ENCODE data around the gene LY86.
"Not testable (repeated sequence)": the region's sequence is repeated elsewhere in the genome, so short reads cannot be mapped to it uniquely, and the experiment has no call there.

LY86 gene

DNA sequence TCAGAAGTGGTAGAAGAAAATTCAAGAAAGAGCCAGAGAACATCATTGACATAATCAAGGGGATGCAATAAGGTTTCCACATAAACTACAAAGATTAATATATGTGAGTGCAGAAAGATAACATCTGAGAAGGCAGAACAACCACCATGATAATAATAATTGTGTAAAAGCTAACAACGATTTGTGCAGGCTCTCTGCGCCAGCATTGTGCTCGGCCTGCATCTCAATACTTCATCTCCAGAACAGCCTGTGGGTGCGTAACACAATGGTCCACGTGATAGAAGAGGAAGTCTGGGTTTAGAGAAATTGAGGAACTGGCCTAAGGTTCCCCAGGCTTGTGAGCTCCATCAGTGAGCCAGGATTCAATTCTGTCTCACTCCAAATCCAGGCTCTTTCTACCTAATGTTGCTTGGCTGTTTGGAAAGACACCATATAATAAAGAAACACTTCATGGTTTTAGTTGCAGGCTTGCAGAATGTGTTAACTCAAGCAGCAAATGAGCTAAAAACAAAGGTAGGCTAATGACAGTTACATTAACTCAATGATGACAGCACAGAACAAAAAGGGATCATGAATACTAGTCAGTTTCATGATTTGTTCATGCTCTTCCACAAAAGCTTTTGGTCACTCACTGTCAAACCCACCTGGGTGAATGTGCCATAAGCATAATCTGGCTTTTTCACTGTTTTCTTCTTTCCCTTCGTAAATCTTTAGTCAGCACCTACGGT, 71.2 kb downstream of the LY86 start:
- Mint-ChIP-seq H3K9me3 (no peaks in the 10 kb centered on the region), H3K4me1 (peaks cover 72% of the 10 kb centered on the region), H3K4me3 (no peak overlapping the region), H3K27ac (no peak overlapping the region), H3K27me3 (no peaks in the 10 kb centered on the region)
- DNase-seq (no peak), ATAC-seq (no peak)

DNA sequence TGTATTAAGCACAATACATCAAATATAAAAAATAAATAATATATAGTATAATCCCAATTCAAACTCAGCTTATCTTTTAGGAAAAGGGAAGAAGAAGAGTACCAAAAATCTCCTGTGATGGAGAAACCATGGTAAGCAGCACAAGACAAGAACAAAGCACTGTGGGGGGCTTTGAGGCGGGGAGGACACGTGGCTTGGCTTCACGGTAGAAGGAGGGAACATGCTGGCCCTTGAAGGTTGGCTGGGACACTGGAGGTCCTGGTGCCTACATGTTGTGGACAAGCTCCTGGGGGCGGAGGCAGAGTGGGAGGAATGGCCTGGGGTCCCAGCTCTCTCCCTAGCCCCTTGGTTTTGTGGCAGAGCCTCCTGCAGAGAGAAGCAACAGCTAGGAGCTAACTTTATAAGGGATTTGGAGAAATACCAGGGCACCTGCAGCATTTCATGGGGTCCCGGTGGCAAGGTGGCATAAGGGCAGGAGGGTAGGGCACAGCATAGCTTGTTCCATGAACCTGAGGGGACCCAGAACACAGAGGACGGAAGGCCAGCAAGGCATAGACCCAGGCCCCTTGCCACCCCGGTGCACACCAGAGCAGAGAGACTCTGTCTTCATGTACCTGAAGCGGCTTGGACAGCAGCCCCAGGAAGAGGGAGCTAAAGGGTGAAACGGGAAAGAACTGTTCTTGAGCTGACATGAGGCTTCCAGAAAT, 72.0 kb downstream of the LY86 start:
- DNase-seq (no peak), ATAC-seq (no peak)
- peak overlapping the region in 1 of 2 donors; percentile 27 for H3K27ac Mint-ChIP-seq
- H3K9me3 Mint-ChIP-seq, result no peaks in the 10 kb centered on the region
- H3K4me3 Mint-ChIP-seq, result no peak overlapping the region
- peaks cover 65% of the 10 kb centered on the region for H3K4me1 Mint-ChIP-seq
- no peaks in the 10 kb centered on the region for H3K27me3 Mint-ChIP-seq

DNA sequence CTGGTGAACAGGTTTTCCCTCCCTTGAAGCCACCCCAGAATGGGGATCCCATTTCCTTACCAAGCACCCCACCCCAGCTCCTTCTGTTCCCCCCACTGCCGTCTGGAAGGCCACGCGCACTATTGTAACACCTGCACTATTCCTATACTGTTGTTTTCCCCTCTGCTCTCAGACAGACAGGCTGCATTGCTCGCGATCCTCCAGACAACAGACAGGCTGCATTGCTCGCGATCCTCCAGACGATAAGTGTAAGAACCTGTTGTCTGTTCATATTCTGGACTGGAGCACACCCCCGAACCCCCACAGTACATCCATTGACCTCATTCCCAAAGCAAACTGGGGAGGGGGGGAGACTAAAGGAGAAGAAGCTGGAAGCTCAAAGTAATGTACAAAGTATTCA, 72.7 kb downstream of the LY86 start:
- DNase-seq (no peak), ATAC-seq (no peak)
- H3K9me3 Mint-ChIP-seq, result no peaks in the 10 kb centered on the region
- no peaks in the 10 kb centered on the region for H3K27me3 Mint-ChIP-seq
- no peak overlapping the region for H3K4me3 Mint-ChIP-seq
- peaks cover 58% of the 10 kb centered on the region for H3K4me1 Mint-ChIP-seq
- no peak overlapping the region for H3K27ac Mint-ChIP-seq

DNA sequence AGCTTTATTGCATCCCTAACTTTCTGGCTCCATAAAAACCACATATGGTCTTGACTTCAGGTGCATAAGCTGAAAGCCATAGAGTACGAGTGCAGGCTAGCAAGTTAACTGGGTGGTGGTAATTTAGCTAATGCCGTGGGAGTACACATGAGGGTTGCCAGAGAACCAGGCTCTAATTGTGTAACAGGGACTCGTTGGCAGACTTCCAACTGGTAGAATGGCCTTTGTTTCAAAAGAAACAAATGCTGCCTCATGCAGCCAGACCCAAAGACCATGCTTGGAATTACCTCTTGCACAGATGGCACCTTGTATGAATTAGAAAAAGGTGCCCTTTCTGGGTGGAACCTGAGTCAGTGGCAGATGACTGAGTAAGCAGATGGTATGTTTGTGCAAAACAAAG, 73.2 kb downstream of the LY86 start:
- Mint-ChIP-seq H3K27ac (no peak overlapping the region), H3K4me3 (no peak overlapping the region), H3K27me3 (no peaks in the 10 kb centered on the region), H3K9me3 (no peaks in the 10 kb centered on the region), H3K4me1 (peaks cover 53% of the 10 kb centered on the region)
- DNase-seq, result no peak
- no peak for ATAC-seq

DNA sequence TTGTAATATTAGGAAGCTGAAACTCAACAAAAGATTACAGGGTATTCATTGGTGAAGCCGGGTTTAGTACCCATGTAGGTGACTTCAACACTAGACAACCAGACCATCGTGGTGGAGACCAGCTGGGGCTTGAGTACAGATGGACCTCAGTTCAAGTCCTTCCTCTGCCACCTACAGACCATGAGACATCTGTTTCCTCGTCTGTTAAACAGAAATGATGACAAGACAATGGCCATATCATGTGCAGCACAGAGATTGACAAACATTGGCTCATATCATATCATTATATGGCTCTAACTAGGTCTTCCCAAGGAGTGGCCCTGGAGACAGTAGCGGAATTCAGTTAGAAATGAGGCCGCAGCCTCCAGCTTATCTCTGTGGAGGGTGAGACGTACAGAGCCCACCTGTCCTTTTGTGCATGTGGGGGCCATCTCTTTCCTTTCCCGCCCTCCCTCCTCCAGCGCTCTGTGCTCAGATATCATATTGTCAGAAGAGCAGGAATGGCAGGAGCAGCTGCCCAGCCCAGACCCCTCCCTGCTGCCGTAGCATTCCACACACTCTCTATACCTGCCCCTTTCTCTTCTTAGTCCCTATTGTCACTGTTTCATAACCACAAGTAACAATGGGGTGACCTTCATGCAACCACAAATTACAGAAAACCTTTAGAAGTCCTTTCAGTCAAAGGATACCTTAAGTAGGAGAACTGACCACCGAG, 75.1 kb downstream of the LY86 start:
- H3K27me3 Mint-ChIP-seq, result no peaks in the 10 kb centered on the region
- H3K27ac Mint-ChIP-seq, result no peak overlapping the region
- no peak for DNase-seq
- H3K4me3 Mint-ChIP-seq, result no peak overlapping the region
- H3K9me3 Mint-ChIP-seq, result peaks cover 0 to 8% of the 10 kb centered on the region in 2 donors
- H3K4me1 Mint-ChIP-seq, result peaks cover 36% of the 10 kb centered on the region
- no peak for ATAC-seq

DNA sequence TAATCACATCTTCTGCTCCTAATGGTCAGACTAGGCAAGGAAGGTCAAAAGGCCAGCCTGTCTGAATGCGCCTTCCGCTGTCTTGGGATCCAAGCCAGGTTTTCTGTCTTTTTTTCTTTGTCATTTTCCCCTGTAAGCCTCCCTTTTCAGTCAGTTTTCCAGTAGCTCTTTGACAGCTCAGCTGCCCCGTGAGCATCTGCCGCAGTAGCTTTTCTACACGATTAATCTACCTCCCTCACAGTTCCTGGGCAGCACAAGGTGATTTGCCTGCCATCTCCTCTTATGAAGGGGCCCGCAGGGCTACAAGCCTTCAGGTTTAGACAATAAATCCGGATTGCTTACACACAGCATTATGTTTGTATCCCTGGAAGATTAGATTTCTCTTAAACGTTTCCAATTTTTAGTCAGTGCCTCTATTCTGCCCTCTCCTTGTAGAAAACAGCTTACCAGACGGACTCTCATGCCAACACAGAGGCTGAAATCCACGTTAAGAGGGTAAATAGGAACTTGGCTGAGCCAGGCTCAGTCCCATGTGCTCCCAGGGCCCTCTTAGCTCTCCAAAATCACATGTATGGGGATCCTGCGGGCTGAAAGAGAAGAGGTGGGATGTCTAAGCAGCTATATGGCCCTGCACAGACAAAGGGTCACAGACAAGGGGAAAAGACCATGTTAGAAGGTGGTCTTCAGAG, 77.2 kb downstream of the LY86 start:
- no peak for DNase-seq
- H3K4me3 Mint-ChIP-seq, result no peak overlapping the region
- H3K27ac Mint-ChIP-seq, result no peak overlapping the region
- peaks cover 6 to 8% of the 10 kb centered on the region in 2 donors for H3K9me3 Mint-ChIP-seq
- no peak for ATAC-seq
- H3K4me1 Mint-ChIP-seq, result peaks cover 26% of the 10 kb centered on the region
- H3K27me3 Mint-ChIP-seq, result no peaks in the 10 kb centered on the region

DNA sequence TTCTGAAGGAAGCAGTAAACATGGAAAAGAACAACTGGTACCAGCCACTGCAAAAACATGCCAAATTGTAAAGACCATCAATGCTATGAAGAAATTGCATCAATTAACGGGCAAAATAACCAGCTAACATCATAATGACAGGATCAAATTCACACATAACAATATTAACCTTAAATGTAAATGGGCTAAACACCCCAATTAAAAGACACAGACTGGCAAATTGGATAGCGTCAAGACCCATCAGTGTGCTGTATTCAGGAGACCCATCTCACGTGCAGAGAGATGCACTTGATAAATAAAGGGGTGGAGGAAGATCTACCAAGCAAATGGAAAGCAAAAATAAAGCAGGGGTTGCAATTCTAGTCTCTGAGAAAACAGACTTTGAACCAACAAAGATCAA, 81.6 kb downstream of the LY86 start:
- not testable (repeated sequence) for ATAC-seq

DNA sequence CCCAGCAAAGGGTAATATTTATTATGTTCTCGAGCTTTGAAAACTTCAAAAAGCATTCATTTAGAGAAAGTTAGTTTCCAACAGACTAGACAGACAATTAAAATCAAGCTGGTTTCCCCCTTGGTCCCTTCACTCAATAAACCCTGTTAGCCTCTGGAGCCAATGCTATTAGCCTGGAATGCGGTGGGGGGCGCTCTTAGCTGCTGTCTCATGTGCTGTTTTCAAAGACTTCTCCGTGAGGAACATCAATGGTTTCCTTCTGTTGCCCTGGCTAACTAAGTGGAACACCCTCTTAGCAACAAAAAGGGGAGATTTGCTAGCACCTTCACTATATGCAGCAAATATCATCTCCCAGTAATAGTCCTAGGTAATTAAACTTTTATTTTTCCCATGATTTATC, 86.4 kb downstream of the LY86 start:
- Mint-ChIP-seq H3K27me3 (peaks cover 8% of the 10 kb centered on the region), H3K4me1 (peaks cover 19% of the 10 kb centered on the region), H3K27ac (no peak overlapping the region), H3K9me3 (peaks cover 5 to 7% of the 10 kb centered on the region in 2 donors), H3K4me3 (no peak overlapping the region)
- no peak for DNase-seq
- no peak for ATAC-seq

More for the DNA sequence above, 81.6 kb downstream of the LY86 start:
- DNase-seq, H3K4me3 Mint-ChIP-seq, H3K27ac Mint-ChIP-seq, H3K27me3 Mint-ChIP-seq: not testable (repeated sequence)
- peaks cover 13% of the 10 kb centered on the region for H3K4me1 Mint-ChIP-seq
- peaks cover 10 to 14% of the 10 kb centered on the region in 2 donors for H3K9me3 Mint-ChIP-seq

DNA sequence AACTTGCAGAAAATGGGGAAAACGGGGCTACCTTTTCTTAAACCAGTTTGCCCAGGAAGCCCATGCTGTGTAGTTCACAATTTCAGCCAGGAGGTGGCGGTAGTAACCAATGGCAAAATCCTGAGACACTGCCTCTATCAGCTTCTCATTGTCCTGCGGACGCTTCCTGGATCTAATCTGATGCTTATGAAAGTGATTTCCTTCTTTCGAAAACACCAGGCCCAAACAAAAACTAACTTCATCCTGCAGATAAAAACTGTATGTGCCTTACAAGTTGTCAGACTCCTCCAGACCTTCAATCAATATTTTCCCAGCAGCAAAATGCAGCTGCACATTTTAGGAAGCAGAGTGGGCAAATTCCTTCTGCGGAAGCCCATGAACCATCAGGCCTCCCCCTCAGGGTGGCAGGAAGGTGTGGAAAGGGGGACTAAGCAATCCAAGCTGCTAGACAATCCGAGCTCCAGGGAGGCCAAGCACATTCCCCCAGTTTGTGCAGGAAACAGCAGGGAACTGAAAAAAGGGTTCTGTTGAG, 88.5 kb downstream of the LY86 start:
- peaks cover 5 to 7% of the 10 kb centered on the region in 2 donors for H3K9me3 Mint-ChIP-seq
- H3K4me3 Mint-ChIP-seq, result peak overlapping the region in 1 of 2 donors; percentile 48
- ATAC-seq (peak; percentile 66), DNase-seq (peak; percentile 70 to 71)
- no peak overlapping the region for H3K27ac Mint-ChIP-seq
- H3K27me3 Mint-ChIP-seq, result peaks cover 8% of the 10 kb centered on the region
- peaks cover 20% of the 10 kb centered on the region for H3K4me1 Mint-ChIP-seq

DNA sequence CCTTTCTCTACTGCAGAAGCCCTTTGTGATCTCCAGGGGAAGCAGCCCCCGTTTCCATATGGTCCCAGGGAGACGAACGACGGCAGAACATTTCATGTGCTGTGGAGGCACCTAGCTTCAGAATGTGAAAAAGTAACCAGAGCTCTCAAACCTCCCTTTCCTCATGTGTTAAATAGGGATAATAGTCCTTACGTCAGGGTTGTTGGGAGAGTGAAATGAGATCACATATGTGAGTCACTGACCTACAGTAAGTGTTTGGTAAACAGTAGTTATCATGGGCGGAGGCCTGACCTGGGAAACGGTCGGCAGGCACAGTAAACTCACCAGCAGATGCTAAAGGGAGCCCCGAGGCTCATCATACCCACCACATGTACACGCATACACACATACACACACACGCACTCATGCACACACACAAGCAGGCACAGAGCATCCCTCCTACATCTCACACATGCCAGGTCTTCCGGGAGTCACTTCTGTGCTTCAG, 89.7 kb downstream of the LY86 start:
- Mint-ChIP-seq H3K27ac (peak overlapping the region in 1 of 2 donors; percentile 65), H3K4me3 (no peak overlapping the region), H3K27me3 (peaks cover 8% of the 10 kb centered on the region), H3K4me1 (peaks cover 33% of the 10 kb centered on the region), H3K9me3 (peaks cover under 1 to 2% of the 10 kb centered on the region in 2 donors)
- ATAC-seq (no peak), DNase-seq (no peak)

DNA sequence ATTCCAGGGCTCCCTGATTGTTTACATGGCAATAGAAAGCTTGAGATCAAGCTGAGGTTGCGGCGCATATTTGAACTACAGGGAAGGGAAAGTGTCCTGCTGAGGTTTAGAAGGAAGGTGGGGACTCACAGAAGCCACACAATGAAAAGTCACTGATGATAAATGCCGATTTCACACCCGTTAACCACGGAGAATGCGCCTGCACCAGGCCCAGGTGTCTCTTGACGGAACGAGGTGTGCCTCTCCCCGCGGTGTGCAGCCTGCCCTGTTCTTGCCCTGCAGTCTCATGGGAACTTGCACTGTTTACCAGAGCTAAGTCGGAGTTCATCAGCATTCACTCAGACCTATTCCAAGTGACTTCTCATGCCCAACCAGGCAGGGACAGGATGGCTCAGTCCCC, 90.3 kb downstream of the LY86 start:
- no peak for DNase-seq
- no peak overlapping the region for H3K27ac Mint-ChIP-seq
- H3K4me3 Mint-ChIP-seq, result no peak overlapping the region
- peaks cover 8% of the 10 kb centered on the region for H3K27me3 Mint-ChIP-seq
- H3K9me3 Mint-ChIP-seq, result no peaks in the 10 kb centered on the region
- H3K4me1 Mint-ChIP-seq, result peaks cover 38% of the 10 kb centered on the region
- no peak for ATAC-seq

DNA sequence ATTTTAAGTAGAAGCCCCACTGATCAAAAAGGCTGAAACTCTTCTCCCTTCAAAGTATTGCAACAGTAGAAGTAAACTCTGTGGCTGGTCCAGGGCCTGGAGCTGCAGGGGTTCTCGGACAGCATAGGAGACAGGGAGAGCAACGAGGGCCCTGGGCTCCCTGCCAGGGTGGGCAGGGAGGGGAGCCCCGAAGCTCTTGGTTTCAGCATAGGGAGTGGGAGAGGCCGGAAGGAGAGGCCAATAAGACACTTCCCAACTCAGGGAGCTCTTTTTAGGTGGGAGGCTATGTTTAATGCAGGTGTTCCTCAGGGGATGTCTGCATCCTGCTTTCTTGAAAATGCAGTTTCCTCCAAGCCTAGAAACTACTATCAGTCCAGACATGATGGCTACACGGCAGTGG, 91.1 kb downstream of the LY86 start:
- Mint-ChIP-seq H3K27me3 (peaks cover 8% of the 10 kb centered on the region), H3K27ac (no peak overlapping the region), H3K4me3 (no peak overlapping the region), H3K9me3 (no peaks in the 10 kb centered on the region), H3K4me1 (peaks cover 47% of the 10 kb centered on the region)
- ATAC-seq (no peak), DNase-seq (no peak)

DNA sequence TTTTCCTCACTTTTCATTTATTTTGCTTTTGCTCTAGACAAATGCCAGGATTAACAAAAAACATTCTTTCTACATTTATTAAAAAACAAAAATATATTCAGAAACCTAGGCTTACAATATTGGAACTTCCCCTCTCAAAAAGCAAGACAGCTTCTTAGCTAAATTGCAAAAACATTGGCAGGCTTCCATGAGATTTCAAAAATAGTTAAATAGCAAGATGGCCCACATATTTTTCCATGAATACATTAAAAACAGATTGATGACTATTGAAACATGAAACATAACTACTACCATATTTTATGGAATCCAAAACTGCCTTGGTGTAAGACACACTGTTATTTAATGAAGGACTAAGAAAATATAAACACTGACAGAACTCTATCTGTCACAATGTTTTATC, 92.0 kb downstream of the LY86 start:
- ATAC-seq (no peak), DNase-seq (no peak)
- H3K4me1 Mint-ChIP-seq, result peaks cover 55% of the 10 kb centered on the region
- H3K9me3 Mint-ChIP-seq, result no peaks in the 10 kb centered on the region
- peaks cover 8% of the 10 kb centered on the region for H3K27me3 Mint-ChIP-seq
- H3K27ac Mint-ChIP-seq, result no peak overlapping the region
- no peak overlapping the region for H3K4me3 Mint-ChIP-seq

DNA sequence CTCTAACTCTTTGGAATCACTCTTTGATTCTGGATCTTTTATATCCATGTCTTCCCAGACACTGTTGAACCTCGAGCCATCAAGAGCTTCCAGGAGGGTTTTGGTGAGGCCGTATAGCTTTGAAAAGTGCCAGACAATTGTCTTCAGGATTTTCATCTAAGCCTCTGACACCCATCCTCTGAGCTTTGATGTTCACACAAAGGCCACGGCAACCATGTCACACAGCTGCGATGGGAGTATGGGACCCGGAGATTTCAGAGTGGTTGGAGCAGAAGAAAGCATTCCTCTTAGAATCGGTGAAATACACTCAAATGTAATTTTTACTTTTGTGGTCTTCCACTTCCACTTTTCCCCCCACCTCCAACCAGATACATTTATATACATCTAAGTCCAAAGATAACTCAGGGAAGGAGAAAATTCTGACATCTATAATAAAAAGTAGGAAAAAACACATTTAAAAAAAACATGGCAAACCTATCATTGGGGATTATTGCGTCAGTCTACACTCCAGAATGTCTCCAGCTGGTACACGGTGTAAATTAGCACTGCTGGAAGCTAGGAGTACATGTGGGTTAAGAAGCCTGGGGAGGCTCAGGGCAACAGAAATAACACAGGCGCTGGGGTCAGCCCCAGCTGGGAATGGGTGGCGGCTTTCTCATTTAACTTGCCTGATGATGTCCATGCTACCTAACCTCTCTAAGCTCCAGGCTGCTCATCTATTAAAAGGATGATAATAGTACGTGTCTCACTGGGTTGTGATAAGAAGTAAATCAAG, 92.7 kb downstream of the LY86 start:
- peaks cover 57% of the 10 kb centered on the region for H3K4me1 Mint-ChIP-seq
- H3K4me3 Mint-ChIP-seq, result no peak overlapping the region

More for the DNA sequence above, 92.7 kb downstream of the LY86 start:
- DNase-seq, result no peak
- peaks cover 8% of the 10 kb centered on the region for H3K27me3 Mint-ChIP-seq
- no peaks in the 10 kb centered on the region for H3K9me3 Mint-ChIP-seq
- H3K27ac Mint-ChIP-seq, result no peak overlapping the region
- ATAC-seq, result no peak

All from stimulated activated naive CD8-positive, alpha-beta T cell treated with anti-CD3 and anti-CD28 coated beads, Interleukin-15, amount 100 ng/mL, for 72 hours (primary cell).